GM12892 (cell line): ENCODE results near the gene YPEL3.

ENCODE experiments used
- DNase-seq: peaks from one replicate; pipeline ENCODE4 v3.0.0; 2011; ENCODE audit not compliant: insufficient read length
- FAIRE-seq: peaks from 2 replicates; lab custom pipeline; 2011; peaks lifted over from hg19 to GRCh38; lab: Jason Lieb, UNC
- POLR2A ChIP-seq: IDR thresholded peaks from 2 replicates; pipeline ENCODE4 v1.6.1; 2011; ENCODE audit warnings: low read depth, low read length, control low read depth
- POLR2AphosphoS5 ChIP-seq: IDR thresholded peaks from 2 replicates; pipeline ENCODE4 v1.6.1; 2011; ENCODE audit warnings: low read depth, low read length, control low read depth
- TAF1 ChIP-seq: IDR thresholded peaks from 2 replicates; pipeline ENCODE4 v1.6.1; 2011; ENCODE audit warnings: low read depth, mild to moderate bottlenecking, control low read depth, low read length, borderline replicate concordance

Gene YPEL3

DNA sequence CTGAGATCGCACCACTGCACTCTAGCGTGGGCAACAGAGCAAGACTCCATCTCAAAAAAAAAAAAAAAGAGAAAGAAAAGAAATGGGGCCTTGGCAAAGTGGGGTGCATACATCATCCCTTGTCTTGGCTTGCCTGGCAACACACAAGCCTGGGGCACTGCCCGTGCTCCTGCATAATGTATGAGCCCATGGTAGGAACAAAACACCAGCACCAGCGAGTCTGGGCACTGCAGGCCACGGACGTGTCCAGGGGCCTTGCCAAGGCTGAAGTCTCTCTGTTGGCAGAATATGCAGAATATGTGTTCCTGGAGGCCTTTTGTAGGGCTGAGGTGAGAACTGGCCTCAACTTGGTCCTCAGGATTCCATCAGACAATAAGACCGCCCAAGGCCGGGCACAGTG is 46.1 kb downstream of the YPEL3 start:
- FAIRE-seq (no peak), DNase-seq (no peak)
- TF ChIP-seq TAF1 (no peak), POLR2A (no peak), POLR2AphosphoS5 (no peak)

DNA sequence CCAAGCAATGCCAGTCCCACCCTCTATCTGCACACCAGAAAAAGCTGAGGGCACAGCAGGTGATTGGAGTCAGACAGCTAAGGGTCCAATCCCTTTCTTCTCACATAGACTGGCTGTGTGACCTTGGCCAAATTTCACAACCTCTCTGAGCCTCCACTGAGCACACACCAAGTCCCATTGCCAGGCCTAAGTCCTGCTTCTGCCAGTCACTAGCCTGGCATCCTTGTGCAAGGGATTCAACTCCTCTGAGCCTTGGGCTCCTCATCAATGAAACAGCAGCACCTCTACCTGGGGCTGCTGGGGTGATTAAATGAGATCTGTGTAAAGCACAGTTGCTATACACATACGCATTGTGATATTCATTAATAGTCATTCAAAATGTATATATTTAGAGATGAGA is 49.4 kb downstream of the YPEL3 start:
- FAIRE-seq (no peak), DNase-seq (no peak)
- no peak for TF ChIP-seq POLR2A
- no peak for TF ChIP-seq TAF1
- no peak for TF ChIP-seq POLR2AphosphoS5

DNA sequence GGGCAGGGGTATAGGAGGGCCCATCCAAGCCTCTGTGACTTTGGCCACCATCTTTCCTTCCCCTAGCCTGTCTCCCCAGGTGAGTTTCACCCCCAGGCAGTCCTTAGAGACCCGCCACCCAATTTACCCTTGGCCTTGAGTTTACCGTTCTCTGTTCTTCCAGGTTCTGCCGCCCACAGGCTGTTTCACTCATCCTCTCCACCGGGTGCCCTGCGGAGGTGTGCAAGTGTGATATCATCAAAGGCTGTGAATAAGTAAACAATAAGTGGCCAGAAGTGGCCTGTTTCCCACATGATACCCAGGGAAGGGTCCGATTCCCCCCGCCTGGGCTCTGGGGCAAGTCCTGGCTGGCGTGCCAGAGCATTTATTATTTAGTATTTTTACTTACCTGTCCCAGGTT is 49.8 kb downstream of the YPEL3 start:
- no peak for DNase-seq
- no peak for FAIRE-seq
- TF ChIP-seq TAF1 (no peak), POLR2AphosphoS5 (no peak), POLR2A (no peak)
